Cortex of kidney (tissue), 1 donor: Measurements from ENCODE around the gene REM1.

ENCODE experiments used
- DNase-seq: peaks from one replicate; lab custom pipeline; 2025; lab: John Stamatoyannopoulos, UW

REM1 gene

GRCh38 chr20:31523361-31524283, 48.5 kb downstream of the REM1 start:
- no peak for DNase-seq

- no peak for DNase-seq
These were observed 52.2 kb downstream of the REM1 start for GRCh38 chr20:31527266-31527665.
